DMS114 treated with DMSO at 0.1 percent for 48 hours (cell line): ENCODE measurements around the gene MYBPC3.

Experiments used
- DNase-seq: peaks from one replicate; lab custom pipeline; 2025; ENCODE audit not compliant: unreplicated experiment; lab: John Stamatoyannopoulos, UW

MYBPC3 gene

GRCh38 chr11:47359162-47359561 is 6.7 kb upstream of the MYBPC3 start:
- no peak for DNase-seq

GRCh38 chr11:47358731-47359051 is 6.2 kb upstream of the MYBPC3 start:
- no peak for DNase-seq

DNA sequence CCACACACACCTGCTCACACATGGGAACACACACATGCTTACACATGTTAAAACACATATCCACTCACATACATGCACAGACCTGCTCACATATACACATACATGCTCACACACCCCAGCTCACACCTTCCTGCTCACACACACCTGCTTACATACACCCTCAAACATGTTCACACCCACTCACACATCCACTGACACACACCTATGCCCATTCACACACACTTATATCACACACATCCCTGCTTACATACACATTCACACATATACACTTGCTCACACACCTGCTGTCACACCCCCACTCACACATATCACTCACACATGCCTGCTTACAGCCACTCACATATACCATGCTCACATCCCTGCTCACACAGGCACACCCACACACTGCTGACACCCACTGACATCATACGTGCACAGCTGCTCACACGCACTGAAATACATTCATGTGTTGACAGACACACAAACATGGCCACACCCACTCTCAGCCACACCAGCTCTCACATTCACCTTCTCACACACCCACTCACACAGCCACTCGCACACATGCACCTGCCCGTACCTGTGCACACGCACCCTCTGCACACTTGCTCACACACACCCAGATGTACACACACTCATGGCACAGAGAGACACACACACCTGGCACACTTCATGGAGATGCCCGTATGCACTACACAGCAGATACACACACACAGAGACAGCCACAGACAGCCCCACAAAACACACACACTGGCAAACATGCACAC is 5.7 kb upstream of the MYBPC3 start:
- DNase-seq, result no peak

- DNase-seq, result no peak
Observed at GRCh38 chr11:47356998-47357329, 4.5 kb upstream of the MYBPC3 start.

DNA sequence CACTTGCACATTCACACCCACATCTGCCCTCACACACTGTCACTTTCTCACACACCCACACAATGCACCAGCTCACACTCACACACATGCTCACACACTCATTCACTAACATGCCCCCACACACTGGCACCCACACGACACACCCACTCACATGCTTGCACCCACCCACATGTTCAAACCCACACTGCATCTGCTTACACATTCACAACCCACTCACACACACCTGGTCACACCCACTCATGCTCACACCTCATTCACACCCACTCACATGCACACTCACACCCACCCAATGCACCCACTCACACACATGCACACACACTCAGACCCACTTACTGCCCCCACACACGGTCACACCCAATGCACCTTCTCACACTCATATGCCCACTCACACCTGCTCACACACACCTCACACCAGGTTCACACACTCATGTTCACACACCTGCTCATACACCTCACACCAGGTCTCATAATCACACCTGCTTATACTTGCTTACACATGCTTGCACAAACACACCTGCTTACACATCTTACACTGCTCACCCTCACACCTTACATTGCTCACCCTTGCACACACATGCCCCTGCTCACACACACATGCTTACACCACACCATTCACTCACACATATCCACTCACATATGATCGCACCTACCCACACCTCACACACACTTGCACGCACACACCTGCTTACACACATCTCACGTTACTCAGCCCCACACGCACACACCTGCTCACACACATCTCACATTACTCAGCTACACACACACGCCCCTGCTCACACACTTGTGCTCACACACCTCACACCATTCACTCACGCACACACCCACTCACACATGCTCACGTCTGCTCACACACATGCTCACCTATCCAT is 3.9 kb upstream of the MYBPC3 start:
- DNase-seq, result no peak

- DNase-seq, result peak; percentile 86
Observed at GRCh38 chr11:47355283-47356128, 3.0 kb upstream of the MYBPC3 start.

DNA sequence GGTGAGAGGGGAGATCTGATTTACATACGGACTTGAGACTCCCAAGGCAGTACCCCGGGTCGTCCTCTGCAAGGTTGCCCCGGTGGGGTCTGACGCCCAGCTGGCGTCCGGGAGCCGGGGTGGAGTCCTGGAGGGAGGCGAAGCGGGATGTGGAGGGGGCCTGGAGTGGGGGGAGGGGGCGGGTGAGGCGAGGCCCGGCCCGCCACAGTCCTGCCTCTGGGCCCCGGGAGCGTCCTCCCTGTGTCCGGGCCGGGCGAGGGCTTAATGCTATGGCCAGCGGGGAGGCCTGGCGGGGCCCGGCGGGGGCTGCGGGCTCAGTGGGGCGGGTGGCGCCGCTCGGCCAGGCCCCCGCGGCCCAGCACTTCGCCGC is 2.4 kb upstream of the MYBPC3 start:
- peak; percentile 7 for DNase-seq

- DNase-seq, result no peak
Observed at GRCh38 chr11:47353978-47354774, 1.7 kb upstream of the MYBPC3 start.

DNA sequence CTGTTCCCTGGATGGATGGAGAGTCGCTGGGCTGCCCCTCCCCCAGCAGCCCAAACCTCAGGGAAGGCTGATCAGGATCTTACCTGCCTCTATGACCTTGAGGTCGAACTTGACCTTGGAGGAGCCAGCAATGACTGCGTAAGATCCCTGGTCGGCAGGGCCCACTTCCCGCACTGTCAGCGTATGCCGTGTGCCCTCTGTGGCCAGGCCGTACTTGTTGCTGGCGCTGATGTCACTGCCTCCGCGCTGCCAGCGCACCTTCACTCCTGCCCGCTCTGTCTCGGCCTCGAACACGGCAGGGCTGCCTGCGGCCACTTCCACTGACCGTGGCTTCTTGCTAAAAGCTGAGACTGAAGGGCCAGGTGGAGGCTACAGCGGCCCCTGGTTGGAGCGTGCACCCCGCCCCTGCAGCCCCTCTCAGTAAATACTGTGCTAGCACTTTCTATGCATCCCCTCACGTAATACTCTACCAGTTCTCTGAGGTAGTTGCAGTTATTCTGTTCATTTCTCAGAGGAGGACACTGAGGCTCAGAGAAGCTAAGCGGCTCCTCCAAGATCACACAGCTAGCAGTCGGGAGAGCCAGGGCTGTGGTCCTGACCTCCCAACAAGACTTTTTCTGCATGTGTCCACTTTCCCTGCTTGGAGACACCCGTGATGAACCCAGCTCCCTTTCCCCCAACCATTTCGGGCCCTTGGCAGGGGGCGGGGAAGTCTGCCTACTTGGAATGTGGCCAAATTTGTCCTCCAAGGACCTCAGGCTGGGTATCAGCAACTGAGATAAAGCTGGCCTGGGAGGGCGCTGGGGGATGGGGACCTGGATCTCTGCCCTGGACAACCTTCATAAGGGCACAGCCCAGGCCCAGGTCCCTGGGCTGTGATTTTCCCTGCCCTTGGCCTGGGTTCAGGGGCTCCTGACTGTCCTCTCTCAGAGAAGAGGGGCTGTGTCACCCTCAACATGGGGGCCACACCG is 1.1 kb downstream of the MYBPC3 start:
- DNase-seq, result no peak

GRCh38 chr11:47350315-47350714 is 2.2 kb downstream of the MYBPC3 start:
- no peak for DNase-seq

- DNase-seq, result no peak
Observed at GRCh38 chr11:47349521-47350095, 2.9 kb downstream of the MYBPC3 start.

DNA sequence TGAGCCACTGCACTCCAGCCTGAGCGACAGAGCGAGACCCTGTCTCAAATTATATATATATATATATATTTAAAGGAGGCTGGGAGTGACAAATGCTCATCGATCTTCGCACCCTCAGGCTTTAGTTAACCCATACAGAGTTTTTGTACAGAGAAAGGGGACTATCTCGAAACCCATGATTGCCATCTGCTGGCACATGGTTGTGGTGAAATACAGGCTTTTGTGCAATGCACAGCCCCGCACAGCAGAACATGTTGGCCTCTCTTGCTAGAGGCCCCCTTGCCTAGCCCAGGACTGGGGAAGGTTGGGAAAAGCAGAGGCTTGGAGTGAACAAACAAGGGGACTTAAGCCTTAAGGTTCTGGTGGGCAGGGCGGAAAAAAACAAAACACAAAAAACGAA is 3.6 kb downstream of the MYBPC3 start:
- peak; percentile 15 for DNase-seq

- no peak for DNase-seq
Observed at GRCh38 chr11:47348131-47348802, 4.2 kb downstream of the MYBPC3 start.

GRCh38 chr11:47347137-47347536 is 5.4 kb downstream of the MYBPC3 start:
- DNase-seq, result no peak

GRCh38 chr11:47345890-47346563 is 6.5 kb downstream of the MYBPC3 start:
- no peak for DNase-seq

- DNase-seq, result no peak
Observed at GRCh38 chr11:47342854-47343253, 9.6 kb downstream of the MYBPC3 start.

- DNase-seq, result no peak
Observed at GRCh38 chr11:47342036-47342803, 10.3 kb downstream of the MYBPC3 start.
